Umbilical cord (tissue), 2 donors: Measurements from ENCODE around the gene MYO1F. TPM values are rescaled to one million over a fixed set of nuclear protein-coding genes. Genes with fewer than 3 reads are reported as not detected.
"Not testable (repeated sequence)": the region's sequence is repeated elsewhere in the genome, so short reads cannot be mapped to it uniquely, and the experiment has no call there.

Experiments
- DNase-seq: peaks from one replicate; pipeline ENCODE4 v3.0.0-alpha.2; 2015; ENCODE audit warnings: low spot score
- total RNA-seq: library from RNA; depleted of rRNA; stranded (reverse); fragments of >200 nt; gene quantifications from one replicate; pipeline ENCODE4 v1.2.3, GENCODE V29; 2014; ENCODE audit warnings: low replicate concordance; ENCODE audit not compliant: insufficient read depth

MYO1F gene
- total RNA-seq, 1 donor from 2014 or later: 20.2 TPM

GRCh38 chr19:8600064-8600463 is 22.8 kb upstream of the MYO1F start:
- DNase-seq: no peak

- DNase-seq: no peak
Measured at GRCh38 chr19:8596168-8596567, 18.9 kb upstream of the MYO1F start.

GRCh38 chr19:8595651-8596050 is 18.4 kb upstream of the MYO1F start:
- DNase-seq: no peak

GRCh38 chr19:8593931-8594330 is 16.7 kb upstream of the MYO1F start:
- DNase-seq: no peak

GRCh38 chr19:8592231-8593009 is 15.2 kb upstream of the MYO1F start:
- DNase-seq: peak; percentile 98

- no peak for DNase-seq
Measured at GRCh38 chr19:8589177-8589714, 12.0 kb upstream of the MYO1F start.

GRCh38 chr19:8585894-8586750 is 8.9 kb upstream of the MYO1F start:
- DNase-seq: no peak

GRCh38 chr19:8584965-8585893 is 8.0 kb upstream of the MYO1F start:
- no peak for DNase-seq

- DNase-seq: peak; percentile 79
Measured at GRCh38 chr19:8580710-8581281, 3.6 kb upstream of the MYO1F start.

- peak; percentile 63 for DNase-seq
Measured at GRCh38 chr19:8578642-8579265, 1.5 kb upstream of the MYO1F start.

GRCh38 chr19:8577741-8578140 is 499 bp upstream of the MYO1F start:
- DNase-seq: no peak

- DNase-seq: no peak
Measured at GRCh38 chr19:8576273-8576993, 809 bp downstream of the MYO1F start.

GRCh38 chr19:8575467-8575997 is 1.7 kb downstream of the MYO1F start:
- peak; percentile 64 for DNase-seq

GRCh38 chr19:8574619-8574922 is 2.7 kb downstream of the MYO1F start:
- DNase-seq: not testable (repeated sequence)

GRCh38 chr19:8573316-8573715 is 3.9 kb downstream of the MYO1F start:
- no peak for DNase-seq

GRCh38 chr19:8571006-8571411 is 6.2 kb downstream of the MYO1F start:
- DNase-seq: no peak

GRCh38 chr19:8569066-8569771 is 8.0 kb downstream of the MYO1F start:
- DNase-seq: no peak

GRCh38 chr19:8567522-8568172 is 9.6 kb downstream of the MYO1F start:
- no peak for DNase-seq

- DNase-seq: no peak
Measured at GRCh38 chr19:8566855-8567254, 10.4 kb downstream of the MYO1F start.
